Activated CD4-positive, alpha-beta T cell treated with anti-CD3 and anti-CD28 coated beads, Interleukin-2, amount 10 ng/mL, durations not matched to agents 7 days and 5 days (primary cell): ENCODE data around the gene PCDH15. TPM values are rescaled to one million over a fixed set of nuclear protein-coding genes. Genes with fewer than 3 reads are reported as not detected.

Experiments
- CTCF ChIA-PET: fragments of 350-600 bp; sonication (Branson Sonifier 250); formaldehyde crosslinking; loops from one replicate; lab custom pipeline; 2021; ENCODE audit warnings: antibody characterized with exemption; lab: Charles Lee
- POLR2A ChIA-PET: fragments of 350-600 bp; sonication (Branson Sonifier 250); formaldehyde crosslinking; loops from one replicate; lab custom pipeline; 2021; ENCODE audit warnings: antibody characterized with exemption; lab: Charles Lee
- DNase-seq: peaks from one replicate; pipeline ENCODE4 v3.0.0-alpha.2; 2020
- H3K27ac Mint-ChIP-seq: one replicate; pipeline ENCODE4 v1.8.0; 2021; ENCODE audit warnings: mild to moderate bottlenecking, moderate library complexity, mixed read lengths
- H3K27me3 Mint-ChIP-seq: one replicate; pipeline ENCODE4 v1.8.0; 2021; ENCODE audit warnings: mixed read lengths
- H3K36me3 Mint-ChIP-seq: one replicate; pipeline ENCODE4 v1.8.0; 2021; ENCODE audit warnings: low read depth, mixed read lengths
- H3K4me1 Mint-ChIP-seq: one replicate; pipeline ENCODE4 v1.8.0; 2021; ENCODE audit warnings: mixed read lengths
- H3K4me3 Mint-ChIP-seq: one replicate; pipeline ENCODE4 v1.8.0; 2021; ENCODE audit warnings: mild to moderate bottlenecking, moderate library complexity, mixed read lengths
- H3K9me3 Mint-ChIP-seq: one replicate; pipeline ENCODE4 v1.8.0; 2021; ENCODE audit warnings: mixed read lengths
- total RNA-seq, 2 experiments: library from RNA; stranded (reverse); gene quantifications; one replicate each; pipeline ENCODE4 v1.2.3, GENCODE V29; 2021

The PCDH15 gene
- total RNA-seq, 2 experiments from 2014 or later = not detected

- Mint-ChIP-seq H3K4me3 (no peak overlapping the region), H3K9me3 (no peaks in the 10 kb centered on the region), H3K27ac (no peak overlapping the region), H3K27me3 (no peaks in the 10 kb centered on the region), H3K4me1 (no peaks in the 10 kb centered on the region), H3K36me3 (no peaks in the 10 kb centered on the region)
- ChIA-PET CTCF (no interaction called here), POLR2A (no interaction called here)
- DNase-seq = no peak
Measured at GRCh38 chr10:53886325-53887300, 914.4 kb downstream of the PCDH15 start.

DNA sequence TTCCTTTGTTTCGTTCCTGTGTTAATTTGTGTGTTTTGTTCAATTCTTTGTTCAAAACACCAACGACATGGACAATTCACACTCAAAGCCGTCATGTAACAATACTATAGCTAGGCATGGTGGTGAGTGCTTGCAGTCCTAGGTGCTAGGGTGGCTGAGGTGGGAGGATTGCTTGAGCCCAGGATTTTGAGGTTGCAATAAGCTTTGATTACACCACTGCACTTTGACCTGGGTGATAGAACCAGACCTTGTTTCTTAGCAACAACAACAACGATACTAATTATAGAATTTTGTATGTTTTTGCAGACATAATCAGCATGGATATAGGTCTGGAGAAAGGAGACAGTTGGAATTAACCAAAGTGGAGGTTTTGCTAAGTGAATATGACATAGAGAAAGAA, 936.2 kb downstream of the PCDH15 start:
- no peak overlapping the region for H3K27ac Mint-ChIP-seq
- DNase-seq = no peak
- no peaks in the 10 kb centered on the region for H3K36me3 Mint-ChIP-seq
- ChIA-PET POLR2A (no interaction called here), CTCF (no interaction called here)
- H3K4me1 Mint-ChIP-seq = no peaks in the 10 kb centered on the region
- no peak overlapping the region for H3K4me3 Mint-ChIP-seq
- no peaks in the 10 kb centered on the region for H3K27me3 Mint-ChIP-seq
- H3K9me3 Mint-ChIP-seq = no peaks in the 10 kb centered on the region

DNA sequence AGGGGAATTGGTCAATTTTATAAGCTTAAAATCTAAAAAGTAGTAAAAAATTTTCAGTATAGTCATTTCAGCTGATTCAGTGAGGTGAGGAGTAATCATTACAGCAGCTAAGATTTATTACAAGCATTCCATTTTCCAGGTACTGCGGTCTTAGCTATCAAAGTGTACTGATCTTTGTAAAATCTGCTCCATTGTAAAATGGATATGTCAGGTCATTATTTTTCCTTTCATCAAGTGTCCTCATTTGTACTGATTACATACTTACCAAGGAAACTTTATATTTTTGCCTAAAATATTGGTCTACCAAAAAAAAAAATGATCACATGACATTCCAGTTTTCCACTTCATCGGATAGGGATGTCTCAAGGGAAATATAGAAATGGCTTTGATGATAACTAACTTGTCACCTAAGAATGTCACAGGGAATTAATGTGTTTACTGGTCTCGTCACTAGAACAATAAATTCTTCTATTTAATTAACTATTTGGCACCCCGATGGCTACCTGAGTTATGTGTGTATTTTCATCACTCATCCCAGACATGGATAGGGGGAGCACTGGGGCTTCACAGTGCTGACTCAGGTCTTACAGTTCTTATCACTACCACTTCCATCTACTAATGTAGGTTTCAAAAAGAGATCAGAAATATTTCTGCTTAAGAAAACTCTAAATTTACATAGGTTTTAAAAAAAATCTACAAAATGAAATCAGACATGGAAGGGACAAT, 948.4 kb downstream of the PCDH15 start:
- CTCF ChIA-PET = no interaction called here
- Mint-ChIP-seq H3K4me3 (no peak overlapping the region), H3K36me3 (no peaks in the 10 kb centered on the region), H3K4me1 (no peaks in the 10 kb centered on the region), H3K27me3 (no peaks in the 10 kb centered on the region), H3K9me3 (no peaks in the 10 kb centered on the region), H3K27ac (no peak overlapping the region)
- DNase-seq = no peak
- POLR2A ChIA-PET = no interaction called here

DNA sequence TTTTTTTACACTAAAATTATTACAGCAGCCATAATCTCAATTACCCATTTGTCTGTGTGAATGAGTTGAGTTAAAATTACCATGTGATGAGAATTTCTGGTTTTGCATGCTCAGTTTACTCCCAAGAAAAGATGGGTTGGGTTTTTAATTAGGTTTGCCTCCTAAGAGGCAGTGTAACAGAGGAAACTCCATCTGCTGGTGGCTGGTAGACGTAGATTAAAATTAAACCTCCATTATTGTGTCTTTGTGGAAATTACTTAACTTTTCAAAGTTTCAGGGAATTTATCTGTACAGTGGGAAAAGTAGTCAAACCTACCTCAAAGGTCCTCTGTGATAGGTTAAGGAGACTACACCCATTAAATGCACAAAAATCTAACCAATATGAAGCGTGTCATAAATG, 954.2 kb downstream of the PCDH15 start:
- Mint-ChIP-seq H3K27ac (no peak overlapping the region), H3K4me3 (no peak overlapping the region), H3K36me3 (no peaks in the 10 kb centered on the region), H3K4me1 (no peaks in the 10 kb centered on the region), H3K27me3 (no peaks in the 10 kb centered on the region), H3K9me3 (no peaks in the 10 kb centered on the region)
- POLR2A ChIA-PET = no interaction called here
- no peak for DNase-seq
- CTCF ChIA-PET = no interaction called here

GRCh38 chr10:53843736-53844362, 957.2 kb downstream of the PCDH15 start:
- Mint-ChIP-seq H3K27me3 (no peaks in the 10 kb centered on the region), H3K9me3 (no peaks in the 10 kb centered on the region)
- POLR2A ChIA-PET = no interaction called here

GRCh38 chr10:53841483-53842145, 959.4 kb downstream of the PCDH15 start:
- CTCF ChIA-PET = no interaction called here
- Mint-ChIP-seq H3K9me3 (no peaks in the 10 kb centered on the region), H3K36me3 (no peaks in the 10 kb centered on the region), H3K27me3 (no peaks in the 10 kb centered on the region), H3K4me1 (no peaks in the 10 kb centered on the region), H3K27ac (no peak overlapping the region), H3K4me3 (no peak overlapping the region)
- no peak for DNase-seq
- POLR2A ChIA-PET = no interaction called here

More at GRCh38 chr10:53843736-53844362, 957.2 kb downstream of the PCDH15 start:
- no peak overlapping the region for H3K27ac Mint-ChIP-seq
- H3K36me3 Mint-ChIP-seq = no peaks in the 10 kb centered on the region
- no peak for DNase-seq
- no peak overlapping the region for H3K4me3 Mint-ChIP-seq
- CTCF ChIA-PET = no interaction called here
- H3K4me1 Mint-ChIP-seq = no peaks in the 10 kb centered on the region

- H3K36me3 Mint-ChIP-seq = no peaks in the 10 kb centered on the region
- ChIA-PET POLR2A (no interaction called here), CTCF (interaction anchor here (0.7 kb wide), 1 partner anchor 9 kb away, joined by 4 read pairs; no protein-coding TSS in a partner anchor)
- no peaks in the 10 kb centered on the region for H3K4me1 Mint-ChIP-seq
- H3K4me3 Mint-ChIP-seq = no peak overlapping the region
- DNase-seq = no peak
- H3K9me3 Mint-ChIP-seq = no peaks in the 10 kb centered on the region
- no peaks in the 10 kb centered on the region for H3K27me3 Mint-ChIP-seq
- H3K27ac Mint-ChIP-seq = no peak overlapping the region
Measured at GRCh38 chr10:53840653-53841052, 960.4 kb downstream of the PCDH15 start.

- DNase-seq = no peak
- Mint-ChIP-seq H3K36me3 (no peaks in the 10 kb centered on the region), H3K9me3 (no peaks in the 10 kb centered on the region), H3K4me3 (no peak overlapping the region), H3K27me3 (no peaks in the 10 kb centered on the region), H3K27ac (no peak overlapping the region), H3K4me1 (no peaks in the 10 kb centered on the region)
- POLR2A ChIA-PET = no interaction called here
- CTCF ChIA-PET = no interaction called here
Measured at GRCh38 chr10:53839440-53840039, 961.5 kb downstream of the PCDH15 start.

- no peak overlapping the region for H3K27ac Mint-ChIP-seq
- no peaks in the 10 kb centered on the region for H3K4me1 Mint-ChIP-seq
- CTCF ChIA-PET = no interaction called here
- H3K27me3 Mint-ChIP-seq = no peaks in the 10 kb centered on the region
- no peaks in the 10 kb centered on the region for H3K36me3 Mint-ChIP-seq
- H3K9me3 Mint-ChIP-seq = no peaks in the 10 kb centered on the region
- DNase-seq = no peak
- POLR2A ChIA-PET = no interaction called here
- H3K4me3 Mint-ChIP-seq = no peak overlapping the region
Measured at GRCh38 chr10:53836638-53837037, 964.4 kb downstream of the PCDH15 start.

- ChIA-PET CTCF (no interaction called here), POLR2A (no interaction called here)
- Mint-ChIP-seq H3K27me3 (no peaks in the 10 kb centered on the region), H3K36me3 (no peaks in the 10 kb centered on the region), H3K4me1 (no peaks in the 10 kb centered on the region), H3K27ac (no peak overlapping the region), H3K9me3 (no peaks in the 10 kb centered on the region), H3K4me3 (no peak overlapping the region)
- no peak for DNase-seq
Measured at GRCh38 chr10:53833908-53834307, 967.1 kb downstream of the PCDH15 start.

DNA sequence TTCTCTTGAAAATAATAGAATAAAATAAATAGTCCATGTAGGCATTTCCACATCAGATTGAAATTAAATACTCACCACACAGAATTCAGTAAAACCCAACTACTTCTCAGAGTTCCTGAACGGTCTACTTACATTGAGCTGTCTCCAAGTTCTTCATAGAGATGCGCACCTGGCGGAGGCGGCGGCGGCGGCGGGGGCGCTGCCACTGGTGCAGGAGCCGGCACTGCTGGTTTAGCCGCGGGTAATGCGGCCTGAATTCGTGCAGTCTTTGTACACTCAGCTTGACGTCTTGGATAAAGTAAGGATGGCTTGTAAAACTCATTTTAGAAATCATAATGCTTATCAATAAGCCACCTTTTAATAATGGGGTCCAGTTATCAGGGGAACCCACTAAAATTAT, 973.8 kb downstream of the PCDH15 start:
- POLR2A ChIA-PET = no interaction called here
- Mint-ChIP-seq H3K27ac (no peak overlapping the region), H3K4me3 (no peak overlapping the region), H3K27me3 (no peaks in the 10 kb centered on the region), H3K36me3 (no peaks in the 10 kb centered on the region), H3K9me3 (no peaks in the 10 kb centered on the region), H3K4me1 (no peaks in the 10 kb centered on the region)
- DNase-seq = no peak
- CTCF ChIA-PET = no interaction called here

DNA sequence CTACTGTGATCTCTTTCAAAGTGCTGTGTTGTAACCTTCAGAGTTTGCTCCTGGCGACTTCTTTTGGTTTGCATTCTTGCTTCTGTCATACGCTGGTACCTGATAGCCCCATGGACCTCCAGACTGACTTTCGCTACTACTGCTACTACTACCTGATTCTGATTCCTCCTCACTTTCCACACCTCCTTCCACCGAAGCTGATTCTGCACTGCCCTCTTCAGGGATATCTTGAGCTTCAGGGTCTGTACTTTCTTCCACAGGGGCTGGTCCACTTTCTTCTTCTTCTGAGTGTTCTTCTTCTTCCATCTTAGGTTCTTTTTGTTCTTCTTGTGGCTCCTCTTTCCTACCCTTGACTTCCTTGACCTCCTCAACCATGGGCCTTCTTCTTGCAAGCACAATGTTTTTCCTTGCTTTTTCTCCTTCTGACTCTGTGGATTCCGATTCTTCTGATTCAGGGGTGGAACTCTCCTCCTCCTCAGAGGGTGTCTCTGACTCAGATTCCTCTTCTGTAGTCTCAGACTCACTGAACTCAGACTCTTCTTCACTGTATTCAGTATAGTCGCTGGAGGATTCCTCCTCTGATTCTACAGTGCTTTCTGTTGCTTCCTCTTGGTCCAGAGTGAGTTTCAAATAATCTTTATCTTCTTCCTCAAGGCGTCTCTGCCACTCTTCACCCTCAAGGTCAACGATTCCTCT, 992.2 kb downstream of the PCDH15 start:
- POLR2A ChIA-PET = no interaction called here
- CTCF ChIA-PET = no interaction called here
- Mint-ChIP-seq H3K9me3 (no peaks in the 10 kb centered on the region), H3K36me3 (no peaks in the 10 kb centered on the region), H3K27me3 (no peaks in the 10 kb centered on the region), H3K4me1 (no peaks in the 10 kb centered on the region), H3K4me3 (no peak overlapping the region), H3K27ac (no peak overlapping the region)
- no peak for DNase-seq
